Effector memory CD4-positive, alpha-beta T cell (primary cell): ENCODE data around the gene TNFRSF13B.
"Not testable (repeated sequence)": the region's sequence is repeated elsewhere in the genome, so short reads cannot be mapped to it uniquely, and the experiment has no call there.

ENCODE experiments used
- DNase-seq, 3 donors: peaks; one replicate each; pipeline ENCODE4 v3.0.0-alpha.2; 2020
- H3K27ac ChIP-seq: 2 replicates; pipeline ENCODE4 v1.7.0; 2013; ENCODE audit warnings: mild to moderate bottlenecking, low read length, moderate library complexity; ENCODE audit not compliant: insufficient read depth, poor library complexity, severe bottlenecking
- H3K27me3 ChIP-seq: replicated peaks from 2 replicates; pipeline ENCODE4 v1.7.0; 2013; ENCODE audit warnings: mild to moderate bottlenecking, low read length; ENCODE audit not compliant: insufficient read depth, control insufficient read depth, poor library complexity, severe bottlenecking
- H3K36me3 ChIP-seq: 2 replicates; pipeline ENCODE4 v1.7.0; 2013; ENCODE audit warnings: mild to moderate bottlenecking, low read length, moderate library complexity; ENCODE audit not compliant: control insufficient read depth, insufficient read depth
- H3K4me1 ChIP-seq: 2 replicates; pipeline ENCODE4 v1.7.0; 2013; ENCODE audit warnings: low read length, mild to moderate bottlenecking; ENCODE audit not compliant: control insufficient read depth, insufficient read depth, poor library complexity, severe bottlenecking
- H3K4me3 ChIP-seq: 2 replicates; pipeline ENCODE4 v1.7.0; 2013; ENCODE audit warnings: low read length, low read depth, mild to moderate bottlenecking; ENCODE audit not compliant: insufficient read depth, poor library complexity, severe bottlenecking
- H3K9me3 ChIP-seq: 2 replicates; pipeline ENCODE4 v1.7.0; 2013; ENCODE audit warnings: mild to moderate bottlenecking, low read length, moderate library complexity; ENCODE audit not compliant: control insufficient read depth

The TNFRSF13B gene

DNA sequence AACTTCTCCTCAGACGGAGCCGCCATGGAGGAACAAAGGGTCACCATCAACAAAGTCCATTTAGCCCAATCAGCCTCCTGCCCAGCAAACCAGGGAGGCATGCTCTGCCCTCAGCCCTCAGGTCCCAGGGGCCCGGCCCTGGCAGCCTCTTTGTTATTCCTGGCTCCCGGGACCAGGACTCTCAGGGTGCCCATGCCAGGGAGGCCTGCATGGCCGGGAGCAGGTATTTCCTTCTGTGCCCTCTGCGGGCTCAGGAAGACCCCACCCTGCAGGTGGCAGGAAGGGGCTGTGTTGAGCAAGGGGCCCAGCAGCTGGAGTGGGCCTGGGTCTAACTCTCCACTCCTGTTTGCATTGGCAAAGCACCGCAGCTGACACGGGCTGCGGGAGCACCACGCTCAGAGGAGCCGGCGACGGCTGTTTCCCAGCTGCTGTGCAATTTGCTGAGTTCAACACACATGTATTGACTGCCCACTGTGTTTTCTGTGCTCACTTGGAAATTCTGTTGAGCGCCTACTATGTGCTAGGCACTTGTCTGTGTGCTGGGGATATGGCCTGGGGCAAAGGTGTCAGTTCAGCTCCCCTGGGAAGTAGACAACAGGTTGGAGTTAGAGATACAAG, 33.2 kb upstream of the TNFRSF13B start:
- H3K4me3 ChIP-seq, DNase-seq, H3K4me1 ChIP-seq, H3K36me3 ChIP-seq, H3K9me3 ChIP-seq, H3K27ac ChIP-seq, H3K27me3 ChIP-seq: not testable (repeated sequence)

DNA sequence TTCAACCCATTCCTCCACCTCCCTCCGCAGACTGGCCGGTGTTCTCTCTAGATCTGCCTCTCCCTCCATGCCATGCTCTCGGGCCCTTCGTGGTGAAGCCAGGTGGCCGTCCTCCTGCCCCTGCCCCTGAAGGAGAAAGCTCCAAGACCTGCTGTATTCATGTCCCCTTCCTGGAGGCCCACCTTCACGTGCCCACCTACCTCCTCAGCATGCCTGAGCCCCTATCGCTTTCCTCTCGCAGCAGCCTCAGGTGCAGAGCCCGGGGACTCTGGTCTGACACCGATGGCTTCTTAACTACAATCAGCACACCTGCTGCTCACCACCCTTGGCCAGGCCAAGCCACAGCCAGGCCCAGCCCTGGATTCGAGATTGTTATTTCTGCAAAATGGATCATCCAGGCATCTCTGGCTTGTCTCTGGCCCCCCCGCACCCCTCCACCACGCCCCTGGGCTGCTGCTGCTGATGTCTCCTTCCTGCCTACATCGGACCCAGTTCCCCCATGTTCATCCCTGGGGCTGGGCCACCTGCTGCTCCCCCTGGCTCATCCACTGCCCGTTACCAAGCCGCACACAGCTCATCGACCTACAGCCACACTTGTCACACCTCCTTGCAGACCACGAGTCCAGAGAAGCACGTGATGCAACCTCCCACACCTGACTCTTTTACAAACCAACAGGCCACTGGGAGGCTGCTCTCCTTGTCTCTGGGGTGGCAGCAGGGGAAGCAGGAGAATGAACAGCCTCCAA, 32.5 kb upstream of the TNFRSF13B start:
- no peak for DNase-seq
- Histone ChIP-seq H3K27ac (no peak overlapping the region), H3K4me1 (peaks cover 3% of the 10 kb centered on the region), H3K27me3 (no peaks in the 10 kb centered on the region), H3K4me3 (no peak overlapping the region), H3K36me3 (no peaks in the 10 kb centered on the region), H3K9me3 (no peaks in the 10 kb centered on the region)

GRCh38 chr17:17002731-17003715, 31.1 kb upstream of the TNFRSF13B start:
- H3K27me3 ChIP-seq, H3K27ac ChIP-seq, H3K36me3 ChIP-seq, DNase-seq, H3K9me3 ChIP-seq, H3K4me1 ChIP-seq, H3K4me3 ChIP-seq: not testable (repeated sequence)

GRCh38 chr17:17001874-17002520, 30.1 kb upstream of the TNFRSF13B start:
- Histone ChIP-seq H3K9me3 (no peaks in the 10 kb centered on the region), H3K27ac (no peak overlapping the region), H3K4me1 (peaks cover 3% of the 10 kb centered on the region), H3K27me3 (no peaks in the 10 kb centered on the region), H3K36me3 (no peaks in the 10 kb centered on the region), H3K4me3 (no peak overlapping the region)
- DNase-seq = peak; percentile 44 to 64 (median 55)

DNA sequence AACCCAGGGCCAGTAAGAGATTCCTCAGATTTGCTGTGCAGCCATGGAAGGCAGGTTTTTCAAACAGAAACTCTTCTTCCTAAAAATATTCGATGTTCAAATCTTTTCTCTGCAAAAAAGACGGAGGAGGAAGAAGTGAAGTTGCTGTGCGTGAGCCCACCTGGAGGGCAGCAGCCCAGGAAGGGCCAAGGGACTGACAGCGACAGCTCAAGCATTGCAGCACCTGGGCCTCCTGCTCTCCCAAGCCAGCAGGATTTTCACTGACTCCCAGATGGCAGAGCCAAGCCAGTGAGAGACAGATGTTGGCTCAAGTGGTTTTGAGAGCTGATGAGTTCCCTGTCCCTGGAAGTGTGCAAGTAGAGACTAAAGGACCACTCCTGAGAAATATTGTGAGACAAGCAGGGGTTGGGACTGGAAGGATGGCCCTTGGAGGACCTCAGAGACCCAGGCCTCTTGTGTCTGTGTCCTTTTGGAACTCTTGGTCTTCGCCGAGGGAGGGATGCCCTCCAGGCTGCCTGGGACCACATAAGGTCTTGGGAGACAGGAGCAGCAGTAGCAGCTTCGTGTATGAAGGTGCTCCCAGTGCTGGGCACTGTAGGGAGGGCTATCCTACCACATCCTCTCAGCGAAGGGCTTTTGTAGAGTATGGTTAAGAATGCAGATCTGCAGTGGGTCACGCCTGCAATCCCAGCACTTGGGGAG, 29.3 kb upstream of the TNFRSF13B start:
- H3K36me3 ChIP-seq = no peaks in the 10 kb centered on the region
- no peaks in the 10 kb centered on the region for H3K9me3 ChIP-seq
- H3K27ac ChIP-seq = no peak overlapping the region
- no peak for DNase-seq
- no peak overlapping the region for H3K4me3 ChIP-seq
- H3K4me1 ChIP-seq = peaks cover 3% of the 10 kb centered on the region
- H3K27me3 ChIP-seq = no peaks in the 10 kb centered on the region

DNA sequence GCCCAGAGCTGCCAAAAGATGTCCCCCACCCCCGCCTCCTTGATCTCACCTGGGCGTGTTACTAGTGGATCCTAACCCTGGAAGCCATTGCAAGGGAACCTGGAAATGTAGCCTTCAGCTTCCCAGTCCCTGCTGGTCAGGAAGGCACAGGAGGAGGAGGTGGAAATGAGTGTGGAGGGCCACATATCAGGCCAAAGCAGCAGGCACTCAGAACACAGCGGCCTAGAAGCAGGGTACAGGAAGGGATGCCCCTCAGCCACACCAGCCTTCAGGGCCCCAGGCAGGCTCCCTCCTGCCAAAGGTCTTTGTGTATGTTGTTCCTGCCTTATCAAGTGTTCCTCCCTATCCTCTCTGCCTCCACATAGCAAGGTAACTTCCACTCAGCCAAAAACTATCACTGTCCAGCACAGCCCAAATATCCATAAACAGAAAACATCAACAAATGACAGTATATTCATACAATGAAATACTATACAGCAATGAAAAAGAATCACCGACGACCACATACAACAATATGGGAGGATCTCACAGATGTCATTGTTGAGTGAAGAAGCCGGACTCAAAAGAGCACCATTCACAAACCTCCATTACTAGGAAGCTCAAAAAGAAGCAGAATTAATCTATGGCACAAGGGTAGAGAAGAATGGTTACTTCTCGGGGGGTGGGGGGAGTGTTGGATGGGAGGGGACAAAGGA, 28.2 kb upstream of the TNFRSF13B start:
- Histone ChIP-seq H3K9me3 (no peaks in the 10 kb centered on the region), H3K4me1 (peaks cover 3% of the 10 kb centered on the region), H3K36me3 (no peaks in the 10 kb centered on the region), H3K27ac (no peak overlapping the region), H3K27me3 (no peaks in the 10 kb centered on the region), H3K4me3 (no peak overlapping the region)
- DNase-seq = no peak

GRCh38 chr17:16997514-16998429, 25.9 kb upstream of the TNFRSF13B start:
- Histone ChIP-seq H3K27me3 (no peaks in the 10 kb centered on the region), H3K27ac (no peak overlapping the region)
- DNase-seq = no peak

DNA sequence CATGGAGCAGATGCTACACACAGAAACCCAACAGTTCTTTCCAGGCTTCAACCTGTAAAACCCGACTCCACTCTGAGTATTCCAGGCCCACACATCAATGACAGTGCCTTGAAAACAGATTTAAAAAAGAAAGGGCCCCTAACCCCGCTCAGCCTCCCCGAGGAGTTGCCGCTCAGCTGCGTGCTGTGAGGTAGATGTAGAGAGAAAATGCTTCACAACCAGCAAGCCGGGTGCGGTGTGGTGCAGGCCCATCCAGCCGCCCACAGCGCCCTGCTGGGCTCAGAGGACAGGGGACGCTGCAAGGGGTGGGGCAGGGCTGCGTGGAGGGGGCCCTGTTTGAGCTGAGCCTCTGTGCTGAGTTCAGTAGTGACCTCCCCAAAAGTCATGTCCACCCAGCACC, 24.8 kb upstream of the TNFRSF13B start:
- not testable (repeated sequence) for H3K4me1 ChIP-seq, H3K36me3 ChIP-seq, DNase-seq

More at GRCh38 chr17:16997514-16998429, 25.9 kb upstream of the TNFRSF13B start:
- H3K4me1 ChIP-seq = peaks cover 3% of the 10 kb centered on the region
- no peaks in the 10 kb centered on the region for H3K36me3 ChIP-seq
- no peak overlapping the region for H3K4me3 ChIP-seq
- H3K9me3 ChIP-seq = no peaks in the 10 kb centered on the region

More for the DNA sequence above, 24.8 kb upstream of the TNFRSF13B start:
- H3K27me3 ChIP-seq, H3K4me3 ChIP-seq, H3K9me3 ChIP-seq, H3K27ac ChIP-seq: not testable (repeated sequence)
